ENCODE data around the gene PHTF2.

DNA sequence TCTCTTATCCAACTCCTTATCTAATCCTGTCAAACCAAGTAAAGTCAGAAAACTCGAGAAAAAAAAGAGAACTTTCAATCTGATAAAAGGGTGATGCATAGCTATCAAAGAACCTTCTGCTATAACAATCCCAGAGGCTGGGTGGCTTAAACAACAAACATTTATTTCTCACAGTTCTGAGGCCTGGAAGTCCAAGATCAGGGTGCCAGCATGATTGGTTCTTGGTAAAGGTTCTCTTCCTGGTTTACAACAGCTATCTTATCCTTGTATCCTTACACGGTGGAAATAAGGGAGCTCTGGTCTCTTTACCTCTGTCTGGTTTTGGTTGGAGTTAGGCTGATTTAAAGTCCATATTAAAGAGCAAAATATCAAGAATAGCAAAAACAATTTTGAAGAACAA, 131.9 kb downstream of the PHTF2 start:
- no peak for TF ChIP-seq CTCF (conservative IDR thresholded peaks at IDR 0.05; ENCODE audit: low read length)
- no peak for TF ChIP-seq EZH2phosphoT487 (IDR thresholded peaks at IDR 0.05; ENCODE audit: borderline replicate concordance, low read depth, low read length)

Data from OCI-LY7 (cell line).